Measurements from ENCODE around the gene GTF3C4.
A peak's percentile ranks its signal among the peaks of the same experiment; 100 is the strongest.

GTF3C4 gene

GRCh38 chr9:132699956-132700355, 29.7 kb downstream of the GTF3C4 start:
- no peak overlapping the region for H3K27ac ChIP-seq (ENCODE audit: low read length, poor library complexity, severe bottlenecking)
- no peak overlapping the region for H3K4me2 ChIP-seq (ENCODE audit: low read length, poor library complexity, severe bottlenecking)
- H2BK15ac ChIP-seq (ENCODE audit: low read depth, poor library complexity, severe bottlenecking), result no peak overlapping the region
- H2BK120ac ChIP-seq (ENCODE audit: low read depth, low read length), result no peak overlapping the region
- H4K91ac ChIP-seq (ENCODE audit: low read length), result no peak overlapping the region
- no peak overlapping the region for H2AK5ac ChIP-seq (ENCODE audit: low read length, severe bottlenecking)
- no peak overlapping the region for H4K8ac ChIP-seq (ENCODE audit: low read length)
- H3K4me3 ChIP-seq (ENCODE audit: insufficient read depth in 1 of 2, low read depth in 1 of 2, low read length in 2 of 2), result no peak overlapping the region
- peaks cover 0 to 2% of the 10 kb centered on the region in 2 experiments for H3K27me3 ChIP-seq (ENCODE audit: control insufficient read depth in 1 of 2, insufficient read depth in 1 of 2, low read length in 2 of 2)
- no CpG with 5 or more reads among the region's 1 CpG for WGBS
- H2AFZ ChIP-seq (ENCODE audit: low read depth, low read length), result no peak overlapping the region
- no peak overlapping the region for H3K23ac ChIP-seq (ENCODE audit: low read length in 2 of 2)
- no peaks in the 10 kb centered on the region for H3K36me3 ChIP-seq (ENCODE audit: control insufficient read depth in 1 of 2, insufficient read depth in 2 of 2, low read depth in 1 of 2, low read length in 2 of 2)
- H3K14ac ChIP-seq (ENCODE audit: low read length in 2 of 2), result no peak overlapping the region
- no peaks in the 10 kb centered on the region for H3K4me1 ChIP-seq (ENCODE audit: control insufficient read depth, insufficient read depth, low read depth, low read length)
- no peak overlapping the region for H3K18ac ChIP-seq (ENCODE audit: low read depth in 1 of 2, low read length in 2 of 2)
- H2BK12ac ChIP-seq (ENCODE audit: low read length in 2 of 2), result no peak overlapping the region
- H3K79me1 ChIP-seq (replicated peaks; ENCODE audit: low read length, poor library complexity, severe bottlenecking), result no peaks in the 10 kb centered on the region
- H3K4ac ChIP-seq (ENCODE audit: low read depth in 1 of 2, low read length in 2 of 2), result no peak overlapping the region
- H3K9me3 ChIP-seq (ENCODE audit: control insufficient read depth, low read length), result peaks cover 30% of the 10 kb centered on the region
- peak; percentile 34 for DNase-seq
- H3K9ac ChIP-seq (ENCODE audit: low read length), result no peak overlapping the region
- H2BK5ac ChIP-seq (ENCODE audit: low read depth, low read length, poor library complexity, severe bottlenecking), result no peak overlapping the region

GRCh38 chr9:132702254-132702653, 32.0 kb downstream of the GTF3C4 start:
- Histone ChIP-seq H2AK5ac (ENCODE audit: low read length, severe bottlenecking) (no peak overlapping the region), H4K91ac (ENCODE audit: low read length) (no peak overlapping the region), H2BK120ac (ENCODE audit: low read depth, low read length) (no peak overlapping the region), H2BK12ac (ENCODE audit: low read length in 2 of 2) (no peak overlapping the region), H2BK5ac (ENCODE audit: low read depth, low read length, poor library complexity, severe bottlenecking) (no peak overlapping the region), H3K4ac (ENCODE audit: low read depth in 1 of 2, low read length in 2 of 2) (no peak overlapping the region), H3K27me3 (ENCODE audit: control insufficient read depth in 1 of 2, insufficient read depth in 1 of 2, low read length in 2 of 2) (peaks cover 0 to 11% of the 10 kb centered on the region in 2 experiments), H3K18ac (ENCODE audit: low read depth in 1 of 2, low read length in 2 of 2) (no peak overlapping the region), H3K9ac (ENCODE audit: low read length) (no peak overlapping the region), H3K36me3 (ENCODE audit: control insufficient read depth in 1 of 2, insufficient read depth in 2 of 2, low read depth in 1 of 2, low read length in 2 of 2) (no peaks in the 10 kb centered on the region), H3K79me1 (replicated peaks; ENCODE audit: low read length, poor library complexity, severe bottlenecking) (no peaks in the 10 kb centered on the region), H2AFZ (ENCODE audit: low read depth, low read length) (no peak overlapping the region), H3K23ac (ENCODE audit: low read length in 2 of 2) (no peak overlapping the region), H3K4me3 (ENCODE audit: insufficient read depth in 1 of 2, low read depth in 1 of 2, low read length in 2 of 2) (no peak overlapping the region), H3K4me1 (ENCODE audit: control insufficient read depth, insufficient read depth, low read depth, low read length) (no peaks in the 10 kb centered on the region), H3K9me3 (ENCODE audit: control insufficient read depth, low read length) (peaks cover 13% of the 10 kb centered on the region), H4K8ac (ENCODE audit: low read length) (no peak overlapping the region), H3K4me2 (ENCODE audit: low read length, poor library complexity, severe bottlenecking) (no peak overlapping the region), H3K14ac (ENCODE audit: low read length in 2 of 2) (no peak overlapping the region), H2BK15ac (ENCODE audit: low read depth, poor library complexity, severe bottlenecking) (no peak overlapping the region), H3K27ac (ENCODE audit: low read length, poor library complexity, severe bottlenecking) (no peak overlapping the region)
- DNase-seq, result no peak
- WGBS, result 100% methylated on average over 1 of the region's 1 CpG

- Histone ChIP-seq H4K91ac (ENCODE audit: low read length) (no peak overlapping the region), H2BK12ac (ENCODE audit: low read length in 2 of 2) (no peak overlapping the region), H3K36me3 (ENCODE audit: control insufficient read depth in 1 of 2, insufficient read depth in 2 of 2, low read depth in 1 of 2, low read length in 2 of 2) (no peaks in the 10 kb centered on the region), H2AK5ac (ENCODE audit: low read length, severe bottlenecking) (no peak overlapping the region), H2AFZ (ENCODE audit: low read depth, low read length) (no peak overlapping the region), H3K23ac (ENCODE audit: low read length in 2 of 2) (no peak overlapping the region), H3K9ac (ENCODE audit: low read length) (no peak overlapping the region), H3K14ac (ENCODE audit: low read length in 2 of 2) (no peak overlapping the region), H3K4me3 (ENCODE audit: insufficient read depth in 1 of 2, low read depth in 1 of 2, low read length in 2 of 2) (no peak overlapping the region), H3K27ac (ENCODE audit: low read length, poor library complexity, severe bottlenecking) (no peak overlapping the region), H3K4me2 (ENCODE audit: low read length, poor library complexity, severe bottlenecking) (no peak overlapping the region), H3K4ac (ENCODE audit: low read depth in 1 of 2, low read length in 2 of 2) (no peak overlapping the region), H3K18ac (ENCODE audit: low read depth in 1 of 2, low read length in 2 of 2) (no peak overlapping the region), H4K8ac (ENCODE audit: low read length) (no peak overlapping the region), H3K9me3 (ENCODE audit: control insufficient read depth, low read length) (peaks cover 3% of the 10 kb centered on the region), H2BK120ac (ENCODE audit: low read depth, low read length) (no peak overlapping the region), H2BK15ac (ENCODE audit: low read depth, poor library complexity, severe bottlenecking) (no peak overlapping the region), H2BK5ac (ENCODE audit: low read depth, low read length, poor library complexity, severe bottlenecking) (no peak overlapping the region), H3K79me1 (replicated peaks; ENCODE audit: low read length, poor library complexity, severe bottlenecking) (no peaks in the 10 kb centered on the region), H3K4me1 (ENCODE audit: control insufficient read depth, insufficient read depth, low read depth, low read length) (no peaks in the 10 kb centered on the region), H3K27me3 (ENCODE audit: control insufficient read depth in 1 of 2, insufficient read depth in 1 of 2, low read length in 2 of 2) (peaks cover 0 to 11% of the 10 kb centered on the region in 2 experiments)
- peak; percentile 29 for DNase-seq
- no CpG with 5 or more reads among the region's 2 CpGs for WGBS
Measured at GRCh38 chr9:132703336-132703735, 33.1 kb downstream of the GTF3C4 start.

- H3K18ac ChIP-seq (ENCODE audit: low read depth in 1 of 2, low read length in 2 of 2), result no peak overlapping the region
- no peak overlapping the region for H3K4me3 ChIP-seq (ENCODE audit: insufficient read depth in 1 of 2, low read depth in 1 of 2, low read length in 2 of 2)
- H3K23ac ChIP-seq (ENCODE audit: low read length in 2 of 2), result no peak overlapping the region
- no peak overlapping the region for H3K14ac ChIP-seq (ENCODE audit: low read length in 2 of 2)
- H4K91ac ChIP-seq (ENCODE audit: low read length), result no peak overlapping the region
- H3K27ac ChIP-seq (ENCODE audit: low read length, poor library complexity, severe bottlenecking), result no peak overlapping the region
- H3K4me1 ChIP-seq (ENCODE audit: control insufficient read depth, insufficient read depth, low read depth, low read length), result no peaks in the 10 kb centered on the region
- no peak overlapping the region for H3K4me2 ChIP-seq (ENCODE audit: low read length, poor library complexity, severe bottlenecking)
- H3K27me3 ChIP-seq (ENCODE audit: control insufficient read depth in 1 of 2, insufficient read depth in 1 of 2, low read length in 2 of 2), result peaks cover 6 to 36% of the 10 kb centered on the region in 2 experiments
- H3K79me1 ChIP-seq (replicated peaks; ENCODE audit: low read length, poor library complexity, severe bottlenecking), result no peaks in the 10 kb centered on the region
- H2BK15ac ChIP-seq (ENCODE audit: low read depth, poor library complexity, severe bottlenecking), result no peak overlapping the region
- H3K4ac ChIP-seq (ENCODE audit: low read depth in 1 of 2, low read length in 2 of 2), result no peak overlapping the region
- H2AFZ ChIP-seq (ENCODE audit: low read depth, low read length), result no peak overlapping the region
- 83% methylated on average over 8 of the region's 8 CpGs for WGBS
- no peaks in the 10 kb centered on the region for H3K36me3 ChIP-seq (ENCODE audit: control insufficient read depth in 1 of 2, insufficient read depth in 2 of 2, low read depth in 1 of 2, low read length in 2 of 2)
- no peak overlapping the region for H4K8ac ChIP-seq (ENCODE audit: low read length)
- no peak overlapping the region for H2AK5ac ChIP-seq (ENCODE audit: low read length, severe bottlenecking)
- no peaks in the 10 kb centered on the region for H3K9me3 ChIP-seq (ENCODE audit: control insufficient read depth, low read length)
- no peak overlapping the region for H2BK12ac ChIP-seq (ENCODE audit: low read length in 2 of 2)
- no peak overlapping the region for H2BK5ac ChIP-seq (ENCODE audit: low read depth, low read length, poor library complexity, severe bottlenecking)
- no peak for DNase-seq
- no peak overlapping the region for H2BK120ac ChIP-seq (ENCODE audit: low read depth, low read length)
- H3K9ac ChIP-seq (ENCODE audit: low read length), result no peak overlapping the region
Measured at GRCh38 chr9:132708239-132708638, 38.0 kb downstream of the GTF3C4 start.

Measured in mesenchymal stem cell (in vitro differentiated cells and primary cell).